Brain microvascular endothelial cell (primary cell): ENCODE results near the gene ZBTB26.
A peak's percentile ranks its signal among the peaks of the same experiment; 100 is the strongest.

ENCODE experiments used
- DNase-seq: peaks from one replicate; pipeline ENCODE4 v3.0.0-alpha.2; 2020
- H3K27ac ChIP-seq: fragments of 250-450 bp; sonication (Bioruptor Pico); 2 replicates; pipeline ENCODE4 v1.5.1; 2020; ENCODE audit warnings: mild to moderate bottlenecking, moderate library complexity
- H3K27me3 ChIP-seq: fragments of 250-450 bp; sonication (Bioruptor Pico); replicated peaks from 2 replicates; pipeline ENCODE4 v1.5.1; 2020; ENCODE audit warnings: mild to moderate bottlenecking
- H3K36me3 ChIP-seq: fragments of 250-450 bp; sonication (Bioruptor Pico); replicated peaks from 2 replicates; pipeline ENCODE4 v1.5.1; 2020; ENCODE audit warnings: mild to moderate bottlenecking
- H3K4me3 ChIP-seq: 2 replicates; pipeline ENCODE4 v1.5.1; 2011; ENCODE audit warnings: low read depth, mild to moderate bottlenecking, control low read depth, low read length, moderate library complexity
- in situ Hi-C: cut with HindIII; loops from 2 replicates; pipeline ENCODE4 v1.10.0; 2017; ENCODE audit warnings: low sequenced_read_pairs, low pct_ligation_motif_present
- TF ChIP-seq, protein P1 (sequence below): IDR thresholded peaks from 2 replicates; pipeline ENCODE4 v1.5.1; 2011; ENCODE audit warnings: low read depth, mild to moderate bottlenecking, moderate library complexity, low read length, control low read depth, inconsistent platforms; ENCODE audit errors: missing control alignments

The ZBTB26 gene

DNA sequence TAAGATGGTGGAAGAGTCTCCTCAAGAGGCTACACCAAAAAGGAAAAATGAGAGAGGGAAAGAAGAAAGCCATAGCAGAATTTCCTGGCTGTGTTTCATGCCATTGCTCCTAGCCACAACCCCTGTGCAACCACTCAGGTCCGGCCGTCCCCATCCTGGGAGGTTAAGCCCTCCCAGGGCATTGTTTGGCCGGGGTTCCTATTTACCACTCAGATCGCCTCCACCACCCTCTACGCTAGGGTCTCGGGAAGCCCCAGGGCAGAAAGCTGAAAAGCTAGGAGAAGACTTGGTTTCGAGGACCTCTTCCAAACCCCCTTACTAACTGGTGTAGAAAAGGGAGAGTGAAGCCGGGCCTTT lies 26.9 kb downstream of the ZBTB26 start:
- no peaks in the 10 kb centered on the region for H3K36me3 ChIP-seq
- H3K27me3 ChIP-seq: no peaks in the 10 kb centered on the region
- TF ChIP-seq, protein P1, sequence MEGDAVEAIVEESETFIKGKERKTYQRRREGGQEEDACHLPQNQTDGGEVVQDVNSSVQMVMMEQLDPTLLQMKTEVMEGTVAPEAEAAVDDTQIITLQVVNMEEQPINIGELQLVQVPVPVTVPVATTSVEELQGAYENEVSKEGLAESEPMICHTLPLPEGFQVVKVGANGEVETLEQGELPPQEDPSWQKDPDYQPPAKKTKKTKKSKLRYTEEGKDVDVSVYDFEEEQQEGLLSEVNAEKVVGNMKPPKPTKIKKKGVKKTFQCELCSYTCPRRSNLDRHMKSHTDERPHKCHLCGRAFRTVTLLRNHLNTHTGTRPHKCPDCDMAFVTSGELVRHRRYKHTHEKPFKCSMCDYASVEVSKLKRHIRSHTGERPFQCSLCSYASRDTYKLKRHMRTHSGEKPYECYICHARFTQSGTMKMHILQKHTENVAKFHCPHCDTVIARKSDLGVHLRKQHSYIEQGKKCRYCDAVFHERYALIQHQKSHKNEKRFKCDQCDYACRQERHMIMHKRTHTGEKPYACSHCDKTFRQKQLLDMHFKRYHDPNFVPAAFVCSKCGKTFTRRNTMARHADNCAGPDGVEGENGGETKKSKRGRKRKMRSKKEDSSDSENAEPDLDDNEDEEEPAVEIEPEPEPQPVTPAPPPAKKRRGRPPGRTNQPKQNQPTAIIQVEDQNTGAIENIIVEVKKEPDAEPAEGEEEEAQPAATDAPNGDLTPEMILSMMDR: no peak
- DNase-seq: peak; percentile 22
- H3K27ac ChIP-seq: peak overlapping the region; percentile 94
- H3K4me3 ChIP-seq: peak overlapping the region; percentile 65
- in situ Hi-C loops: no loop called here

DNA sequence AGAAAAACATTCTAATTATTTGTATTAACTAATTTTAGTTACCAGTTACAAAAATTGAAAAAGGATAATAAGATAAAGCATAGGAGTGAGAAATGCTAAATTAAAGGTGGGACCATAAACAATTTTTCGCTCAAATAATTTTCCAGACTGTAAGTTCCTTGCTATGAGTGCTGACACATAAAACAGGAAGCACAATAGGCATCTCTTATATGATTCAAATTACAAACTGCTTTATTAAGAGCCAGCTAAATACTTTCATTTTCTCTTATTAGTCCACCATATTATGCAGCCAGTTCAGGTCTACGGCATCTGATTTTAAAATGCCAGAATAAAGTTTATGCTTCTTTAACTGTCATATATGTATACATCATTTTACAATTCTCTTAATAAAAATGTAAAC lies 30.5 kb downstream of the ZBTB26 start:
- H3K27me3 ChIP-seq: no peaks in the 10 kb centered on the region
- H3K4me3 ChIP-seq: no peak overlapping the region
- in situ Hi-C loops: no loop called here
- H3K36me3 ChIP-seq: peaks cover 9% of the 10 kb centered on the region
- no peak for DNase-seq
- H3K27ac ChIP-seq: no peak overlapping the region
- TF ChIP-seq, protein P1: no peak

DNA sequence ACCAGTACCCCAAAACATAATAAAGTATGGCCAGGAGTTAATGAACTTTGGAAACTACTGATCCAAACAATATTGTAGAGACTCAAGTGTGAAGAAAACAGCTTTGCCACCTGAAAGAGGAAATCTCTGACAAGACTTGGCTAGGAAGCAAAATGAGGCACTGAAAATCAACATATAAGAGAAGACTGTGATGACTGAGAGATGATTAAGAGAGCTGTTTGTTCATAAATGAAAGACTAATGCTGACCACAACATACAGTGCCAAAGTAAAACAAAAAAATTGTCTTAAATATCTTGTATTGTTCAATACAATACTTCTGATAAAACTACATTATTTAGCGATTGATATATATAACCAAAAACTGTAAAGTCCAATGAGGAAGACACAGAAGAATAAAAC lies 33.3 kb downstream of the ZBTB26 start:
- H3K4me3 ChIP-seq: no peak overlapping the region
- no peak overlapping the region for H3K27ac ChIP-seq
- no peak for DNase-seq
- TF ChIP-seq, protein P1: no peak
- in situ Hi-C loops: no loop called here
- H3K27me3 ChIP-seq: no peaks in the 10 kb centered on the region
- H3K36me3 ChIP-seq: peaks cover 22% of the 10 kb centered on the region

DNA sequence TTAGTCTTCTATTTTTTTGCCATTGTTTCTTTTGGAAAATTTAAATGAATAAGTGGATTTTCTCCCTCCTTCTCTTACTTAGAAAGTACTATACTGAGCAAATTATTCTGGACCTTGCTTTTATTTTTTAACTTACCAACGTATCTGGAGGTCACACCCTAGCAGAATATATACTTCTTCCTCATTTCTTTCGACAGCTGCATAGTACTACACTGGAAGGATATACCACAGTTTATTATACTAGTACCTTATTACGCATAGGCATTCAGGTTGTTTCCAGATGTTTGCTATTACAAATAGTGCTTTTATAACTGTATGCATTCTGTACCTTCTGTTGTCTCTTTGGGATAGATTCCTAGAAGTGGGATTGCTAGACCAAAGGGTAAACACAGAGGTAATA lies 42.8 kb downstream of the ZBTB26 start:
- in situ Hi-C loops: no loop called here
- no peak for DNase-seq
- H3K27me3 ChIP-seq: no peaks in the 10 kb centered on the region
- no peak overlapping the region for H3K4me3 ChIP-seq
- H3K36me3 ChIP-seq: peaks cover 43% of the 10 kb centered on the region
- TF ChIP-seq, protein P1: no peak
- H3K27ac ChIP-seq: no peak overlapping the region

DNA sequence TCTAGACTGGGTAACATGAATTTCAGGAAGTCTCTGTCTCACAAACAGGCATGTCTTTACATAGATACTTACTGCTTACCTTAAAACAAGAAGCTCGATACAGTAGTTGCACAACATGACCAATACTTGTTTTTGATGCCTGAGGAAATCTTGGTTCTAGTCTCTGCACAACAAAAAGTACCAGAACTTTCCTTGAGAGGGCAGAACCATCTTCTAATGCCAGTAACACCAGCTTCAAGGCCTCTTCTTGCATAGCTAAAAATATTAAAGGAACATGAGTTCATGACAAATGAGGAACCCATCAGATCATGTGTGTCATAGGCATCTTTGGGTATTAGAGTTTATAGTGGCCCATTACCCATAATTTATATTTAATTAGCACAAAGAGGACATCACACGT lies 48.2 kb downstream of the ZBTB26 start:
- H3K4me3 ChIP-seq: no peak overlapping the region
- in situ Hi-C loops: no loop called here
- no peak for DNase-seq
- H3K36me3 ChIP-seq: peaks cover 51% of the 10 kb centered on the region
- H3K27me3 ChIP-seq: no peaks in the 10 kb centered on the region
- H3K27ac ChIP-seq: no peak overlapping the region
- TF ChIP-seq, protein P1: no peak

DNA sequence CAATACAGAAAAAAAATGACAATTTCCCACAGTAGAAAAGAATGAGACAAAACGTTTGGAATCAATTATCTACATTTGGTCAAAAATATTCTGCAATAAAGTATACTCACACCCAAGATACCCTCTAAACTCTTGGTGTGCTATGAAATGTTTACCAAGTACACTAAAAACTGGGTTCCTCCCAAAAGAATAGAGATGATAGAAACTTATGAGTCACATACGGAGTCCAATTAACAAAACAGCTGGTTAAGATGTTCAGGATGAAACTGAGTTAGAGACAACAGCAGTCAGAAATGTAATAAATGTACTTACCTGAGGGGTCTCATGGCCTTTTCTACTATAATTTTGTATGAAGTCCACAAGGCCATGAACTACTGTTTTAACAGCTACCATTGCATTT lies 51.9 kb downstream of the ZBTB26 start:
- Histone ChIP-seq H3K27me3 (no peaks in the 10 kb centered on the region), H3K36me3 (peaks cover 69% of the 10 kb centered on the region), H3K27ac (no peak overlapping the region), H3K4me3 (no peak overlapping the region)
- no peak for DNase-seq
- TF ChIP-seq, protein P1: no peak
- in situ Hi-C loops: no loop called here
